Sigmoid colon (tissue), 4 donors: ENCODE data around the gene KIDINS220.

Experiments
- CTCF ChIP-seq, 4 experiments: fragments of 450-650 bp in 3 of 4; fragments of 200-600 bp in 1 of 4; IDR thresholded peaks; one replicate each; pipeline ENCODE4 v1.5.1; 2016 to 2019; ENCODE audit warnings: antibody characterized with exemption in 4 of 4, mild to moderate bottlenecking in 3 of 4, moderate library complexity in 2 of 4
- EP300 ChIP-seq, 4 donors: sonication (generic); formaldehyde crosslinking; IDR thresholded peaks; one replicate each; pipeline ENCODE4 v1.6.1; 2017; ENCODE audit warnings: antibody characterized with exemption in 4 of 4
- POLR2A ChIP-seq, 2 donors: fragments of 450-650 bp; IDR thresholded peaks; one replicate each; pipeline ENCODE4 v1.6.1; 2016; ENCODE audit warnings: antibody characterized with exemption in 2 of 2, mild to moderate bottlenecking in 2 of 2, moderate library complexity in 2 of 2
- POLR2AphosphoS5 ChIP-seq, 4 donors: sonication (generic); formaldehyde crosslinking; IDR thresholded peaks; one replicate each; pipeline ENCODE4 v1.6.1; 2017; ENCODE audit warnings: antibody characterized with exemption in 4 of 4

- no peak for TF ChIP-seq CTCF (IDR thresholded peaks at IDR 0.05)
- TF ChIP-seq POLR2A (IDR thresholded peaks at IDR 0.05): no peak
- TF ChIP-seq EP300 (IDR thresholded peaks at IDR 0.05): no peak
- no peak for TF ChIP-seq POLR2AphosphoS5 (IDR thresholded peaks at IDR 0.05)
These were observed 20.3 kb upstream of the KIDINS220 start for GRCh38 chr2:8857709-8858108.
